ENCODE measurements around the gene TENM4. TPM values are rescaled to one million over a fixed set of nuclear protein-coding genes. Genes with fewer than 3 reads are reported as not detected.

The TENM4 gene
- polyA plus RNA-seq, 2 of the 4 experiments (the other 2 are of a cell fraction), result 0.06 to 0.31 TPM

DNA sequence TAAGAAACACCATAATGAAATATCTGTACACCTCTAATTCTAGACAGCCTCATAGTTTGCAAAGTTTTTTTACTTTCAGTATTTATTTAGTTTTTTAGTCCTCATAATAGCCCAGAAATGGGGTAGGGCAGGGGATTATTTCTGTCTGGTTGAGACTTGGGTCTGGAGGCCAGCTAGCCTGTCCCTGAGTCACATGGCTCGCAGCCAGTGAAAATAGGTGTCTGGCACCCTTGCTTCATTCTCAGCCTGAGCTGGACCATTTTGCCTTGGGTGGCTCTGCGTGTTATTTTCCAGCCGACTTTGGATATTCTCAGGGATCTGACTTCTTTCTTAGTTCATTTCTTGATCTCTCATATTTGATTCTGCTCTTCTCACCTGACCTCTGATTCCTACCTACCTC lies 742.2 kb downstream of the TENM4 start:
- ATAC-seq, result no peak
- Histone ChIP-seq H3K27ac (no peak overlapping the region), H3K9me3 (no peaks in the 10 kb centered on the region), H3K4me3 (no peak overlapping the region), H3K4me1 (no peaks in the 10 kb centered on the region), H3K4me2 (no peak overlapping the region)
- no peak for DNase-seq (ENCODE audit: low read depth in 1 of 2, low spot score in 1 of 2)
- 17% methylated on average over 3 of the region's 3 CpGs for WGBS (ENCODE audit: missing lambda C conversion rate)
- TF ChIP-seq NFE2L2 (conservative IDR thresholded peaks at IDR 0.05; ENCODE audit: low read length) (no peak), SREBF2 (IDR thresholded peaks at IDR 0.05) (no peak), FOSL2 (IDR thresholded peaks at IDR 0.05) (no peak), FOSL2 (CRISPR knock-in tag; IDR thresholded peaks at IDR 0.05) (no peak), HEYL (CRISPR knock-in tag; IDR thresholded peaks at IDR 0.05) (no peak), RNF2 (IDR thresholded peaks at IDR 0.05; ENCODE audit: borderline replicate concordance, low read depth) (no peak), FOXS1 (CRISPR knock-in tag; IDR thresholded peaks at IDR 0.05) (no peak), KDM1A (IDR thresholded peaks at IDR 0.05; ENCODE audit: low read depth) (no peak), ZNF302 (CRISPR knock-in tag; IDR thresholded peaks at IDR 0.05) (no peak), PBX3 (IDR thresholded peaks at IDR 0.05) (no peak), HOXB5 (CRISPR knock-in tag; IDR thresholded peaks at IDR 0.05) (no peak), RAD21 (conservative IDR thresholded peaks at IDR 0.05 in 1 of 2, IDR thresholded peaks at IDR 0.05 in 1 of 2) (no peak), MYC (IDR thresholded peaks at IDR 0.05; ENCODE audit: borderline replicate concordance, low read length) (no peak), EP300 (IDR thresholded peaks at IDR 0.05) (no peak), JUNB (IDR thresholded peaks at IDR 0.05) (no peak)
- TF ChIP-seq, protein P1, sequence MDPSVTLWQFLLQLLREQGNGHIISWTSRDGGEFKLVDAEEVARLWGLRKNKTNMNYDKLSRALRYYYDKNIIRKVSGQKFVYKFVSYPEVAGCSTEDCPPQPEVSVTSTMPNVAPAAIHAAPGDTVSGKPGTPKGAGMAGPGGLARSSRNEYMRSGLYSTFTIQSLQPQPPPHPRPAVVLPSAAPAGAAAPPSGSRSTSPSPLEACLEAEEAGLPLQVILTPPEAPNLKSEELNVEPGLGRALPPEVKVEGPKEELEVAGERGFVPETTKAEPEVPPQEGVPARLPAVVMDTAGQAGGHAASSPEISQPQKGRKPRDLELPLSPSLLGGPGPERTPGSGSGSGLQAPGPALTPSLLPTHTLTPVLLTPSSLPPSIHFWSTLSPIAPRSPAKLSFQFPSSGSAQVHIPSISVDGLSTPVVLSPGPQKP (IDR thresholded peaks at IDR 0.05; ENCODE audit: low read depth, low read length), result no peak
- TF ChIP-seq, protein P2, sequence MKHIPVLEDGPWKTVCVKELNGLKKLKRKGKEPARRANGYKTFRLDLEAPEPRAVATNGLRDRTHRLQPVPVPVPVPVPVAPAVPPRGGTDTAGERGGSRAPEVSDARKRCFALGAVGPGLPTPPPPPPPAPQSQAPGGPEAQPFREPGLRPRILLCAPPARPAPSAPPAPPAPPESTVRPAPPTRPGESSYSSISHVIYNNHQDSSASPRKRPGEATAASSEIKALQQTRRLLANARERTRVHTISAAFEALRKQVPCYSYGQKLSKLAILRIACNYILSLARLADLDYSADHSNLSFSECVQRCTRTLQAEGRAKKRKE (CRISPR knock-in tag; IDR thresholded peaks at IDR 0.05; ENCODE audit: low read depth), result no peak
- ChIA-PET CTCF (interaction anchor here (1.3 to 4.4 kb wide), 2 partner anchors 17 to 53 kb away, joined by 3 to 23 read pairs; no protein-coding TSS in a partner anchor), POLR2A (no interaction called here)
- FAIRE-seq, result no peak

GRCh38 chr11:78696177-78696576 lies 744.7 kb downstream of the TENM4 start:
- Histone ChIP-seq H3K4me1 (no peaks in the 10 kb centered on the region), H3K4me2 (no peak overlapping the region), H3K27ac (no peak overlapping the region), H3K9me3 (no peaks in the 10 kb centered on the region), H3K4me3 (no peak overlapping the region)
- FAIRE-seq, result no peak
- ATAC-seq, result no peak
- TF ChIP-seq RARB (CRISPR knock-in tag; IDR thresholded peaks at IDR 0.05), result no peak
- TF ChIP-seq CEBPB (IDR thresholded peaks at IDR 0.05), result no peak
- DNase-seq (ENCODE audit: low read depth in 1 of 2, low spot score in 1 of 2), result no peak
- ChIA-PET CTCF (interaction anchor here (0.6 to 2.7 kb wide), 3 partner anchors 20 to 797 kb away, joined by 3 to 10 read pairs (median 4); no protein-coding TSS in a partner anchor), POLR2A (no interaction called here)
- WGBS (ENCODE audit: missing lambda C conversion rate), result 33% methylated on average over 7 of the region's 7 CpGs

DNA sequence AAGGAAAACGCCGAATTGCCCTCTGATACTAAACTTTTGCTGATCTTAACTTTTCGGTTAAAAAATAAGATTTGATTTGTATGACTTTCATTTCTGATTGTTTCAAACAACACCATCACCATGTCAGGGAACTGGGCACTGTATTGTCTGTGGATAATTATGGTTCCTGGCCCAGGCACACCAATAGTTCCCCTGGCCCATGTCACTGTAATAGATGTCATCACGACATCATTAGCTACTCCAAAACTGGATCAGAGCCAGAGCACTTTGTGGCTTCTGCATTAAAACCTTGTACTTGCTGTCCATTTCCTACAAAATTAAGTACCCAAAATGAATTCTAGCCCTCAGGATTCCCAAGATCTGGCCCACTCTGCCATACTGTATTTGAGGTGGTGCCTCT lies 746.7 kb downstream of the TENM4 start:
- FAIRE-seq (no peak), DNase-seq (ENCODE audit: low read depth in 1 of 2, low spot score in 1 of 2) (no peak), ATAC-seq (no peak)
- H3K4me1 ChIP-seq, result no peaks in the 10 kb centered on the region
- no peak overlapping the region for H3K27ac ChIP-seq
- no peaks in the 10 kb centered on the region for H3K9me3 ChIP-seq
- 52% methylated on average over 4 of the region's 4 CpGs for WGBS (ENCODE audit: missing lambda C conversion rate)
- H3K4me2 ChIP-seq, result no peak overlapping the region
- ChIA-PET CTCF (interaction anchor here (1.1 kb wide), 1 partner anchor 47 kb away, joined by 3 read pairs; no protein-coding TSS in a partner anchor), POLR2A (no interaction called here)
- TF ChIP-seq, protein P3, sequence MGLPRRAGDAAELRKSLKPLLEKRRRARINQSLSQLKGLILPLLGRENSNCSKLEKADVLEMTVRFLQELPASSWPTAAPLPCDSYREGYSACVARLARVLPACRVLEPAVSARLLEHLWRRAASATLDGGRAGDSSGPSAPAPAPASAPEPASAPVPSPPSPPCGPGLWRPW (IDR thresholded peaks at IDR 0.05), result no peak
- TF ChIP-seq HOXA7 (CRISPR knock-in tag; IDR thresholded peaks at IDR 0.05), result no peak
- no peak for TF ChIP-seq CEBPB (IDR thresholded peaks at IDR 0.05)
- no peak for TF ChIP-seq NPAS2 (CRISPR knock-in tag; IDR thresholded peaks at IDR 0.05; ENCODE audit: borderline replicate concordance)
- no peak for TF ChIP-seq GATA3 (IDR thresholded peaks at IDR 0.05; ENCODE audit: borderline replicate concordance)
- no peak for TF ChIP-seq POLR2AphosphoS2 (conservative IDR thresholded peaks at IDR 0.05; ENCODE audit: low read length)
- TF ChIP-seq FOSL2 (IDR thresholded peaks at IDR 0.05), result no peak
- no peak for TF ChIP-seq FOSL2 (CRISPR knock-in tag; IDR thresholded peaks at IDR 0.05)
- no peak for TF ChIP-seq RCOR1 (IDR thresholded peaks at IDR 0.05; ENCODE audit: low read depth, low read length)
- TF ChIP-seq CTCF (IDR thresholded peaks at IDR 0.05), result no peak
- TF ChIP-seq, protein P4, sequence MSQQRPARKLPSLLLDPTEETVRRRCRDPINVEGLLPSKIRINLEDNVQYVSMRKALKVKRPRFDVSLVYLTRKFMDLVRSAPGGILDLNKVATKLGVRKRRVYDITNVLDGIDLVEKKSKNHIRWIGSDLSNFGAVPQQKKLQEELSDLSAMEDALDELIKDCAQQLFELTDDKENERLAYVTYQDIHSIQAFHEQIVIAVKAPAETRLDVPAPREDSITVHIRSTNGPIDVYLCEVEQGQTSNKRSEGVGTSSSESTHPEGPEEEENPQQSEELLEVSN (IDR thresholded peaks at IDR 0.05; ENCODE audit: borderline replicate concordance, low read depth), result no peak
- TF ChIP-seq EHF (CRISPR knock-in tag; IDR thresholded peaks at IDR 0.05), result no peak
- no peak for TF ChIP-seq JUNB (IDR thresholded peaks at IDR 0.05)
- no peak for TF ChIP-seq KDM5A (IDR thresholded peaks at IDR 0.05)
- no peak overlapping the region for H3K4me3 ChIP-seq
